ENCODE data around the gene ZKSCAN3.

GRCh38 chr6:28370440-28370839, 20.7 kb downstream of the ZKSCAN3 start:
- TF ChIP-seq, protein P1, sequence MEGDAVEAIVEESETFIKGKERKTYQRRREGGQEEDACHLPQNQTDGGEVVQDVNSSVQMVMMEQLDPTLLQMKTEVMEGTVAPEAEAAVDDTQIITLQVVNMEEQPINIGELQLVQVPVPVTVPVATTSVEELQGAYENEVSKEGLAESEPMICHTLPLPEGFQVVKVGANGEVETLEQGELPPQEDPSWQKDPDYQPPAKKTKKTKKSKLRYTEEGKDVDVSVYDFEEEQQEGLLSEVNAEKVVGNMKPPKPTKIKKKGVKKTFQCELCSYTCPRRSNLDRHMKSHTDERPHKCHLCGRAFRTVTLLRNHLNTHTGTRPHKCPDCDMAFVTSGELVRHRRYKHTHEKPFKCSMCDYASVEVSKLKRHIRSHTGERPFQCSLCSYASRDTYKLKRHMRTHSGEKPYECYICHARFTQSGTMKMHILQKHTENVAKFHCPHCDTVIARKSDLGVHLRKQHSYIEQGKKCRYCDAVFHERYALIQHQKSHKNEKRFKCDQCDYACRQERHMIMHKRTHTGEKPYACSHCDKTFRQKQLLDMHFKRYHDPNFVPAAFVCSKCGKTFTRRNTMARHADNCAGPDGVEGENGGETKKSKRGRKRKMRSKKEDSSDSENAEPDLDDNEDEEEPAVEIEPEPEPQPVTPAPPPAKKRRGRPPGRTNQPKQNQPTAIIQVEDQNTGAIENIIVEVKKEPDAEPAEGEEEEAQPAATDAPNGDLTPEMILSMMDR (conservative IDR thresholded peaks at IDR 0.05; ENCODE audit: low read length), result no peak
- no peak for TF ChIP-seq EZH2phosphoT487 (IDR thresholded peaks at IDR 0.05; ENCODE audit: borderline replicate concordance, low read depth, low read length)
